Prostate gland (tissue), 2 donors: ENCODE data around the gene NUDT5.

Source experiments
- POLR2A ChIP-seq: fragments of 450-650 bp; IDR thresholded peaks from one replicate; pipeline ENCODE4 v1.6.1; 2016; ENCODE audit warnings: antibody characterized with exemption, mild to moderate bottlenecking
- POLR2AphosphoS5 ChIP-seq: sonication (generic); formaldehyde crosslinking; IDR thresholded peaks from one replicate; pipeline ENCODE4 v1.6.1; 2017; ENCODE audit warnings: antibody characterized with exemption
- TF ChIP-seq, protein P1 (sequence below), 4 experiments: fragments of 200-600 bp in 2 of 4; fragments of 450-650 bp in 2 of 4; sonication (generic) in 2 of 4; IDR thresholded peaks; 1 replicate in 3 of 4; 2 replicates in 1 of 4; pipeline ENCODE4 v1.5.1; 2016 to 2019; ENCODE audit warnings: antibody characterized with exemption in 4 of 4, mild to moderate bottlenecking in 2 of 4, moderate library complexity in 2 of 4

DNA sequence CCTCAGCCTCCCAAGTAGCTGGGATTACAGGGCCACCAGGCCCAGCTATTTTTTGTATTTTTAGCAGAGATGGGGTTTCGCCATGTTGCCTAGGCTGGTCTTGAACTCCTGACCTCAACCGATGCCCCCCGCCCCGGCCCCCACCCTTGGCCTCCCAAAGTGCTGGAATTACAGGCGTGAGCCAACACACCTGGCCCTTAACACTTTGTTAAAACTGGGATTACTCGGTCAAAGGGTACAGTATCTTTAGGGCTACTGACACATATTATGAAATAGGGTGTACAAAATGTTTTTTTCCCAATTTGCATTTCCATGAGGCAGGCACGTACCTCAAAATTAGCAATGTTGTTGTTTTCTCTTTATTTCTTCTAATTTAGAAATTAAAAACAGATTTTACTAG, 11.5 kb downstream of the NUDT5 start:
- TF ChIP-seq, protein P1, sequence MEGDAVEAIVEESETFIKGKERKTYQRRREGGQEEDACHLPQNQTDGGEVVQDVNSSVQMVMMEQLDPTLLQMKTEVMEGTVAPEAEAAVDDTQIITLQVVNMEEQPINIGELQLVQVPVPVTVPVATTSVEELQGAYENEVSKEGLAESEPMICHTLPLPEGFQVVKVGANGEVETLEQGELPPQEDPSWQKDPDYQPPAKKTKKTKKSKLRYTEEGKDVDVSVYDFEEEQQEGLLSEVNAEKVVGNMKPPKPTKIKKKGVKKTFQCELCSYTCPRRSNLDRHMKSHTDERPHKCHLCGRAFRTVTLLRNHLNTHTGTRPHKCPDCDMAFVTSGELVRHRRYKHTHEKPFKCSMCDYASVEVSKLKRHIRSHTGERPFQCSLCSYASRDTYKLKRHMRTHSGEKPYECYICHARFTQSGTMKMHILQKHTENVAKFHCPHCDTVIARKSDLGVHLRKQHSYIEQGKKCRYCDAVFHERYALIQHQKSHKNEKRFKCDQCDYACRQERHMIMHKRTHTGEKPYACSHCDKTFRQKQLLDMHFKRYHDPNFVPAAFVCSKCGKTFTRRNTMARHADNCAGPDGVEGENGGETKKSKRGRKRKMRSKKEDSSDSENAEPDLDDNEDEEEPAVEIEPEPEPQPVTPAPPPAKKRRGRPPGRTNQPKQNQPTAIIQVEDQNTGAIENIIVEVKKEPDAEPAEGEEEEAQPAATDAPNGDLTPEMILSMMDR (IDR thresholded peaks at IDR 0.05): no peak
- TF ChIP-seq POLR2A: no peak
- no peak for TF ChIP-seq POLR2AphosphoS5
